Forelimb muscle (tissue), 1 donor: Measurements from ENCODE around the gene WEE1. TPM values are rescaled to one million over a fixed set of nuclear protein-coding genes. Genes with fewer than 3 reads are reported as not detected.
"Not testable (repeated sequence)": the region's sequence is repeated elsewhere in the genome, so short reads cannot be mapped to it uniquely, and the experiment has no call there.

Experiments used
- DNase-seq: peaks from one replicate; pipeline ENCODE4 v3.0.0-alpha.2; 2013; ENCODE audit warnings: low read depth
- polyA plus RNA-seq: library from polyadenylated mRNA; unstranded; fragments of 120-200 nt; gene quantifications from one replicate; pipeline ENCODE4 v1.2.1, GENCODE V29; 2013; ENCODE audit not compliant: insufficient read length

Gene WEE1
- 35.0 TPM for polyA plus RNA-seq

DNA sequence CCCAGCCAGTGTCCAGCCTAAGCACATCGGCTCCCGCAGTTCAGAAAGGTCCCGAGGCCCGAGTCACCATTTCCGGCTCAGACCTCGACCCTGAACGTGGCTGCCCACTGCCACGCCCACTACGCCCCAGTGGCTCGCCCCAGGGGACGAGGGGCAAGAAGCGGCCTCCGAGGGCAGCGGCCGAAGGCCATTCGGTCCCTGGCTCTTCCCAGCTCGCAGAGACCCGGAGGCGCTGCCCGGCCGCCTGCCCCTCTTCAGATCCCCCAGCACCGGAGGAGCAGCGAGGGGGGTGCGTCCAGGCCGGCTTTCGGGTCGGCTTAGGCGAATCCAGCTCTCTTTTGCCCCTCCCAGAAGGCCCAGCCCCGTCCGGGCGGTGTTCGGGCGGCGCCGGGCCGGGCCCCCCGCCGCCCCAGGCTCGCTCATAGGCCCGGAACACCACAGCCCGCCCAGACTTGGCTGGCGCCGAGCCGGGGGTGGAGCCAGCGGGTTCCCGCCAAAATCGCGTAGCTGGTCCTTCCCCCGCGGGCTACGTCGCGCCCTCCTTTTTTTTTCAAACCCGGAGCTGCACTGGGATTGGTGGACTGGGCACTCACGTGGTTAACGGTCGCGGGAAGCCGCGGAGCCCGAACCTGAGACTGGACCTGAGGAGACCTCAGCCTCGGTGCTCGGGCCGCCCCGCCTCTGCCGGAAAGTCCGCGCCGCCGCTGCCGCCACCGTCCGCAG lies at the start of gene WEE1:
WEE1 (plus strand) TSS at position 619 of the 723 bp plus-strand sequence. CDS start 264 bp downstream, outside the sequence.
- DNase-seq: peak; percentile 95

DNA sequence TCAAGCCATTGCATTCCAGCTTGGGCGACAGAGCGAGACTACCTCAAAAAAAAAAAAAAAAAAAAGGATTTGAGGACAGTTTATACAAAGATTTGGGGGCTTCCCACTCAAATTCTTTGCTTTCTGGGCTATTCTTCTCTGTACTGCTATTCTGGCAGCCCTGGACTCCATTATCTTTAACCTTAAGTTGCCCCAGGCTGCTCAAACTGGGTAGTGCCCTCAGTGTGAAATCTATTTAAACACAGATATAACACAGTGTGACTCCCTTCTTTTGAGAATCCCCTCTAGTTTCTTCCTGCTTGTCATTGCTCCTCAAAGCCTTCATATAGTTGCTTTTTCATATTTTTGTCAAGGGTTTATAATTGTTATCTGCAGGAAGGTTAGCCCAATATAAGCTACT lies 49.5 kb upstream of the WEE1 start:
- no peak for DNase-seq

- DNase-seq: no peak
These were observed 48.4 kb upstream of the WEE1 start for GRCh38 chr11:9525116-9525515.

GRCh38 chr11:9527481-9528135 lies 45.9 kb upstream of the WEE1 start:
- peak; percentile 68 for DNase-seq

DNA sequence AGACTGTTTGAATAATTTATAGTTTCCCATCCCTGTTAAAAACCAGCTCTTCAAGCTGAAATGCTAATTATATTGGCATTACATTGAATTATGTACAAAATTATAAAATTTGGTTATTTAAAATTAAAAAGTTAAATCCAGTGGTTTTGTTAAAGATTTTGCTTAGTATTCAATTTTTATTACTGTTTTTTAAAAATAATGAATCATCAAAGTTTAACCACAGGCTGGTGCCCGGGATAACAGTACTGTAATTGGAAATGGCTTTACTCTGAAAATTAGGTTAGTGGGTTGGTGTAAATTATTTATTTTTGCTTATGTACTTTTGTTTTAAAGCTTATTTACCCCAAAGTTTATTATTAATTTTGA lies 45.4 kb upstream of the WEE1 start:
- no peak for DNase-seq

GRCh38 chr11:9528573-9529333 lies 44.7 kb upstream of the WEE1 start:
- no peak for DNase-seq

DNA sequence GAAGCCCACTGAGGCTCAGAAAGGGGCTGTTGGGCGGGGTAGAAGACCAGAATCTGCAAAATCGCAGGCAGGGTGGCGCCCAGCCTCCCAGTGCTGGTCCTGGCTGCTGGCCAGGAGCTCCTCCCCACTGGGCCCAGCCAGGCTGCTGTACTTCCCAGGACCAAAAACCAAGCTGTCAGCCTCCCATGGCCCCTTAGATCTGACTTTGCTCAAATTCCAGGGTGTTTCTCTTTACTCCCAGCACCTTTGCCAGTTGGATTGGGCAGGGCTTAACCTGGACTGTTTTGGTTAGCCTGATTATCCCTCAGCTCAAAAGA lies 44.2 kb upstream of the WEE1 start:
- DNase-seq: no peak

DNA sequence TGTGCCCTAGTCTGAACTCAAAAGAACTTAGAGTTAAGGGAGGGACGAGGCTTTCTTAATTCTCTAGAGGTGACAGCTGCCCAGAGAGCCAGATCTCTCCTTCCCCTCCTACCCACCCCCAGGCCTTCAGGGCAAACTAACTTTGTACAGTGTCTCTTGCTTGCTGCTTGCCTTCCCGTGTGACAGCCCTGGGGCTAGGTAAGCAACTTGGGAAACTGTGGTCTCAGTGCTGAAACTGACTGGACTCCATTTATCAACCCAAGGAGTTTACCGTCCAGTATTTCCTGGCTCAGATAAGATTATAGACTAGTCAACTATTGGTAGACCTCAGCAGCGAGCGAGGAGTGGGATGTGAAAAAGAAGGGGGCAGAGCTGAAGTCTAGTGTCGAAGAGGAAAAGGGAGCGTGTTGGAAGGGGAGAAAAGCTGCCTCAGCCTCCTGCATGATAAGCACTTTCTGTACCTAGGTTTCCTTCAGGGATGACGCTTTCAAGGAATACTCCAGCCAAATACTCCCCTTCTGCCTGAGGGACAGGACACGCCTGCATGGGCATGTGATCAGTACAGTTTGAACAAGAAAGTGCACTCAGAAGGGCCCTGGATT lies 43.3 kb upstream of the WEE1 start:
- DNase-seq: no peak

GRCh38 chr11:9530901-9531625 lies 42.4 kb upstream of the WEE1 start:
- DNase-seq: no peak

GRCh38 chr11:9533058-9533457 lies 40.4 kb upstream of the WEE1 start:
- DNase-seq: no peak

GRCh38 chr11:9533736-9534473 lies 39.6 kb upstream of the WEE1 start:
- DNase-seq: no peak

- no peak for DNase-seq
These were observed 38.2 kb upstream of the WEE1 start for GRCh38 chr11:9535189-9535781.

DNA sequence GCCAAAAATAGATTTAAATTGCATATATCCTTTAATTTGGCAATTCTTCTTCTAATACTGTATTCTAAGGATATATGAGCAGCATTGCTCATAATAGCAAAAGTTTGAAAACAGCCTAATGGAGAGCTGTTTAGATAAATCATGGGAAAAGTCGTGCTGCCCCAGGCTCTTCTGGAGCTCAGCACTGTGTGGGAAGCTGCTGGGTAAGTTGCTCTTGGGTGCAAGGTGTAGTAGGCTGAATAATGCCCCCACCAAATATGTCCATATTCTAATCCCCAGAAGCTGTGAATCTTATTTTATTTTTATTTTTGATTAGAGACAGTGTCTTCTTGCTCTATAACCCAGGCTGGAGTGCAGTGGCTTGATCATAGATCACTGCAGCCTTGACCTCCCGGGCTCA lies 34.9 kb upstream of the WEE1 start:
- DNase-seq: no peak

- not testable (repeated sequence) for DNase-seq
These were observed 24.3 kb upstream of the WEE1 start for GRCh38 chr11:9549216-9549615.

GRCh38 chr11:9550191-9550628 lies 23.3 kb upstream of the WEE1 start:
- DNase-seq: no peak

DNA sequence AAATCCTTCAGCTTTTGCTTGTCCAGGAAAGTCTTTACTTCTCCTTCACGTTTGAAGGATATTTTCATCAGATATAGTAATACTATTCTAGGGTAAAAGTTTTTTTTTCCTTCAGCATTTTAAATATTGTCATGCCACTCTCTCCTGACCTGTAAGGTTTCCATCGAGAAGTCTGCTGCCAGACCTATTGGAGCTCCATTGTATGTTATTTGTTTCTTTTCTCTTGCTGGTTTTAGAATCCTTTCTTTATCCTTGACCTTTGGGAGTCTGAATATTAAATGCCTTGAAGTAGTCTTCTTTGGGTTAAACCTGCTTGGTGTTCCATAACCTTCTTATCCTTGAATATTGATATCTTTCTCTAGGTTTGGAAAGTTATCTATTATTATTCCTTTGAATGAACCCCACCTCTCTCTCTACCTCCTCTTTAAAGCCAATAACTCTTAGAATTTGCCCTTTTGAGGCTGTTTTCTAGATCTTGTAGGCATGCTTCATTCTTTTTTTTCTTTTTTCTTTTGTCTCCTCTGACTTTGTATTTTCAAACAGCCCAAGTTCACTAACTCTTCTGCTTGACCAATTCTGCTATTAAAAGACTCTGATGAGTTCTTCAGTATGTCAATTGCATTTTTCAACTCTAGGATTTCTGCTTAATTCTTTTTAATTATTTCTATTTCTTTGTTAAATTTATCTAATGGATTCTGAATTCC lies 12.0 kb upstream of the WEE1 start:
- no peak for DNase-seq

GRCh38 chr11:9562716-9563115 lies 10.8 kb upstream of the WEE1 start:
- no peak for DNase-seq

DNA sequence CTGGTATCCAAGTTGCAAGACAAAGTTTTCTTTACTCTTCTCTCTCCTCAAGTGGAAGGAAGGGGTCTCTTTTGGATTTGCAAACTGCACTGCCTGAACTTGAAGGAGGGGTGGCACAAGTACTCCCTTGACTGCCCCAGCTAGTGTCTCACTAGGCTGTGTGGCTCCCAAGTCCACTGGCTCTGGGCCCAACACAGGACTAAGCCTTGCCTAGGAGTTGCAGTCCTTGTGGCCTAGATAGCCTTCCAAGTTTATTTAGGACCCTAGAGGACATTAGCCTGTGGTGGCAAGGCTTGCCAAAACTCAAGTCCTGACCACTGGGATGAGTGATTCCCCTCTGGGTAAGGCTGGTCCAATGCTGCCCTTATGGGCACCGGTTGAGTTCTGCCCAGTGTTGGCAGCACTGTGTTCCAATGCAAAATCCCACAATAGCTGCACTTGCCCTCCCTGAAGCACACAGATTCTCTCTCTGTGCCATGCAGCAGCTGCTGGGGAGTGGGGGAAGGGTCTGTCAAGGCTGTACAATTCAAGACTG lies 10.2 kb upstream of the WEE1 start:
- DNase-seq: no peak

GRCh38 chr11:9565822-9566560 lies 7.5 kb upstream of the WEE1 start:
- DNase-seq: no peak
